ENCODE data around the gene TMEM163. TPM values are rescaled to one million over a fixed set of nuclear protein-coding genes. Genes with fewer than 3 reads are reported as not detected.

The TMEM163 gene
- total RNA-seq, 2 donors from 2014 or later: 0.55 to 23.1 TPM

- DNase-seq (ENCODE audit: low spot score): no peak
- Histone ChIP-seq H3K4me3 (no peak overlapping the region), H3K9me3 (no peaks in the 10 kb centered on the region), H3K4me1 (replicated peaks) (no peaks in the 10 kb centered on the region), H3K36me3 (no peaks in the 10 kb centered on the region), H3K27me3 (replicated peaks; ENCODE audit: insufficient read depth) (no peaks in the 10 kb centered on the region), H3K27ac (no peak overlapping the region)
- WGBS: 45% methylated on average over 1 of the region's 1 CpG
- TF ChIP-seq POLR2AphosphoS5 (IDR thresholded peaks at IDR 0.05) (no peak), POLR2A (IDR thresholded peaks at IDR 0.05) (no peak)
- TF ChIP-seq, protein P1, sequence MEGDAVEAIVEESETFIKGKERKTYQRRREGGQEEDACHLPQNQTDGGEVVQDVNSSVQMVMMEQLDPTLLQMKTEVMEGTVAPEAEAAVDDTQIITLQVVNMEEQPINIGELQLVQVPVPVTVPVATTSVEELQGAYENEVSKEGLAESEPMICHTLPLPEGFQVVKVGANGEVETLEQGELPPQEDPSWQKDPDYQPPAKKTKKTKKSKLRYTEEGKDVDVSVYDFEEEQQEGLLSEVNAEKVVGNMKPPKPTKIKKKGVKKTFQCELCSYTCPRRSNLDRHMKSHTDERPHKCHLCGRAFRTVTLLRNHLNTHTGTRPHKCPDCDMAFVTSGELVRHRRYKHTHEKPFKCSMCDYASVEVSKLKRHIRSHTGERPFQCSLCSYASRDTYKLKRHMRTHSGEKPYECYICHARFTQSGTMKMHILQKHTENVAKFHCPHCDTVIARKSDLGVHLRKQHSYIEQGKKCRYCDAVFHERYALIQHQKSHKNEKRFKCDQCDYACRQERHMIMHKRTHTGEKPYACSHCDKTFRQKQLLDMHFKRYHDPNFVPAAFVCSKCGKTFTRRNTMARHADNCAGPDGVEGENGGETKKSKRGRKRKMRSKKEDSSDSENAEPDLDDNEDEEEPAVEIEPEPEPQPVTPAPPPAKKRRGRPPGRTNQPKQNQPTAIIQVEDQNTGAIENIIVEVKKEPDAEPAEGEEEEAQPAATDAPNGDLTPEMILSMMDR (IDR thresholded peaks at IDR 0.05): no peak
- intact Hi-C loops (cut with DNase I): no loop called here
Observed at GRCh38 chr2:134703426-134703825, 15.4 kb downstream of the TMEM163 start.

DNA sequence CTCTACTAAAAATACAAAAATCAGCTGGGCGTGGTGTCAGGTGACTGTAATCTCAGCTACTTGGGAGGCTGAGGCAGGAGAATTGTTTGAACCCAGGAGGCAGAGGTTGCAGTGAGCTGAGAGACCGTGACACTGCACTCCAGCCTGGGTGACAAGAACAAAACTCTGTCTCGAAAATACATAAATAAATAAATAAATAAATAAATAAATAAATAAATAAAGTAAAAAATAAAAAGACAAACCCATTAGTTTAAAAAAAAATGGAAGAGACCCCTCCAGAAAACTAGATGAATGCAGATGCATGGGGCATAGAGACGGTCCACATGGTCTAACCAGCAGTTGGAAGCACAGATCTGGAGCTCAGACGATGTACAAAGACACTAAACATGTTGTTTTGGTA lies 18.1 kb downstream of the TMEM163 start:
- Histone ChIP-seq H3K27me3 (replicated peaks; ENCODE audit: insufficient read depth) (no peaks in the 10 kb centered on the region), H3K27ac (no peak overlapping the region), H3K36me3 (no peaks in the 10 kb centered on the region), H3K4me1 (replicated peaks) (no peaks in the 10 kb centered on the region), H3K4me3 (no peak overlapping the region), H3K9me3 (no peaks in the 10 kb centered on the region)
- intact Hi-C loops (cut with DNase I): no loop called here
- DNase-seq (ENCODE audit: low spot score): no peak
- TF ChIP-seq POLR2A (IDR thresholded peaks at IDR 0.05) (no peak), POLR2AphosphoS5 (IDR thresholded peaks at IDR 0.05) (no peak)
- TF ChIP-seq, protein P1 (IDR thresholded peaks at IDR 0.05): no peak
- WGBS: 86% methylated on average over 5 of the region's 5 CpGs

GRCh38 chr2:134694411-134694810 lies 24.4 kb downstream of the TMEM163 start:
- H3K4me3 ChIP-seq: no peak overlapping the region

DNA sequence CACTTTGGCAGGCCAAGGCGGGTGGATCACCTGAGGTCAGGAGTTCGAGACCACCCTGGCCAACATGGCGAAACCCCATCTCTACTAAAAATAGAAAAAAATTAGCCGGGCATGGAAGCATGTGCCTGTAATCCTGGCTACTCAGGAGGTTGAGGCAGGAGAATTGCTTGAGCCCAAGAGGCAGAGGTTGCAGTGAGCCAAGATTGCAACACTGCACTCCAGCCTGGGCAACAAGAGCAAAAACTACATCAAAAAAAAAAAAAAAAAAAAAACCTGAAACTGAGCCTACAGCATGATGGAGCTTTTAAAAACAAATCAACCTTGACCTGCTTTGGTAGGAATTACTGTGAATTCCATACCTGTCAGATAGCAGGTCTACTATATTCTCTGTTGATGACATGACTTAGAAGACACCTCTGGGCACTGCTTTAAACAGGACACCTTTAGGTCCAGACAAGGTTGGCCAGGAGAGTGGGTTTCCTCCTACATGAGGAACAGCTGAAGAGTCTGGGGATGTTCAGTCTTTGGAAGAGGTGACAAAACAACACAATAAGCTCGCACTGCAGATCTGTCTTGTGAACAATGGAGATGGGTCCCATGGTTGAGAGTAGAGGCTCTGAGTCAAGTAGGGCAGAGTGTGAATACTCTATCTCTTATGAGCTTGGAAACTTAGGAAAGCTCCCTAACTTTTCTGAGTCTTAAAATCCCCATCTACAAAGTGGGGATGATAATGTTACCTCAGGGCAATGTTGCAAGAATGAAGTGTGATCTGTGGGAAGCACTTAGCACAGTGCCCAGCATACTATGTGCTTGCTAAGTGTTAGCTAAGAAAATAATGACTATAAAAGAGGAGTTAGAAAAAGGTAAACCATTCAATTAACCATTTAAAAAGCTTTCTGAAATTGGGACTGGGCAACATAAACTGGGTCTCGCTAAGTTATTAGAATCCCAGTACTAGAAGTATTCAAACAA lies 25.2 kb downstream of the TMEM163 start:
- Histone ChIP-seq H3K27me3 (replicated peaks; ENCODE audit: insufficient read depth) (no peaks in the 10 kb centered on the region), H3K4me1 (replicated peaks) (no peaks in the 10 kb centered on the region), H3K36me3 (no peaks in the 10 kb centered on the region), H3K4me3 (no peak overlapping the region), H3K9me3 (no peaks in the 10 kb centered on the region), H3K27ac (no peak overlapping the region)
- intact Hi-C loops (cut with DNase I): no loop called here
- 88% methylated on average over 6 of the region's 6 CpGs for WGBS
- TF ChIP-seq, protein P1 (IDR thresholded peaks at IDR 0.05): no peak
- no peak for TF ChIP-seq POLR2A (IDR thresholded peaks at IDR 0.05)
- TF ChIP-seq POLR2AphosphoS5 (IDR thresholded peaks at IDR 0.05): no peak
- DNase-seq (ENCODE audit: low spot score): no peak

More at GRCh38 chr2:134694411-134694810, 24.4 kb downstream of the TMEM163 start:
- H3K36me3 ChIP-seq: no peaks in the 10 kb centered on the region
- TF ChIP-seq POLR2A (IDR thresholded peaks at IDR 0.05) (no peak), POLR2AphosphoS5 (IDR thresholded peaks at IDR 0.05) (no peak)
- TF ChIP-seq, protein P1 (IDR thresholded peaks at IDR 0.05): no peak
- intact Hi-C loops (cut with DNase I): no loop called here
- no peaks in the 10 kb centered on the region for H3K27me3 ChIP-seq (replicated peaks; ENCODE audit: insufficient read depth)
- no peak for DNase-seq (ENCODE audit: low spot score)
- H3K9me3 ChIP-seq: no peaks in the 10 kb centered on the region
- no peaks in the 10 kb centered on the region for H3K4me1 ChIP-seq (replicated peaks)
- H3K27ac ChIP-seq: no peak overlapping the region

GRCh38 chr2:134692499-134692898 lies 26.3 kb downstream of the TMEM163 start:
- no peak for DNase-seq (ENCODE audit: low spot score)
- Histone ChIP-seq H3K27ac (no peak overlapping the region), H3K36me3 (no peaks in the 10 kb centered on the region), H3K27me3 (replicated peaks; ENCODE audit: insufficient read depth) (no peaks in the 10 kb centered on the region), H3K4me1 (replicated peaks) (no peaks in the 10 kb centered on the region), H3K4me3 (no peak overlapping the region), H3K9me3 (no peaks in the 10 kb centered on the region)
- WGBS: 42% methylated on average over 5 of the region's 5 CpGs
- no peak for TF ChIP-seq POLR2A (IDR thresholded peaks at IDR 0.05)
- TF ChIP-seq POLR2AphosphoS5 (IDR thresholded peaks at IDR 0.05): no peak
- TF ChIP-seq, protein P1 (IDR thresholded peaks at IDR 0.05): no peak
- intact Hi-C loops (cut with DNase I): no loop called here
